Gastrocnemius medialis (tissue), 4 donors: ENCODE measurements around the gene RPS6KB1.

ENCODE experiments used
- POLR2A ChIP-seq, 2 donors: fragments of 450-650 bp; IDR thresholded peaks; one replicate each; pipeline ENCODE4 v1.6.1; 2017; ENCODE audit warnings: antibody characterized with exemption in 2 of 2, mild to moderate bottlenecking in 2 of 2, moderate library complexity in 2 of 2
- TF ChIP-seq, protein P1 (sequence below), 5 experiments: fragments of 450-650 bp in 3 of 5; fragments of 200-600 bp in 2 of 5; sonication (generic) in 2 of 5; IDR thresholded peaks in 4 of 5; conservative IDR thresholded peaks in 1 of 5; 1 replicate in 4 of 5; 2 replicates in 1 of 5; pipeline ENCODE4 v1.5.1; 2016 to 2019; ENCODE audit warnings: antibody characterized with exemption in 5 of 5, mild to moderate bottlenecking in 3 of 5, moderate library complexity in 3 of 5

DNA sequence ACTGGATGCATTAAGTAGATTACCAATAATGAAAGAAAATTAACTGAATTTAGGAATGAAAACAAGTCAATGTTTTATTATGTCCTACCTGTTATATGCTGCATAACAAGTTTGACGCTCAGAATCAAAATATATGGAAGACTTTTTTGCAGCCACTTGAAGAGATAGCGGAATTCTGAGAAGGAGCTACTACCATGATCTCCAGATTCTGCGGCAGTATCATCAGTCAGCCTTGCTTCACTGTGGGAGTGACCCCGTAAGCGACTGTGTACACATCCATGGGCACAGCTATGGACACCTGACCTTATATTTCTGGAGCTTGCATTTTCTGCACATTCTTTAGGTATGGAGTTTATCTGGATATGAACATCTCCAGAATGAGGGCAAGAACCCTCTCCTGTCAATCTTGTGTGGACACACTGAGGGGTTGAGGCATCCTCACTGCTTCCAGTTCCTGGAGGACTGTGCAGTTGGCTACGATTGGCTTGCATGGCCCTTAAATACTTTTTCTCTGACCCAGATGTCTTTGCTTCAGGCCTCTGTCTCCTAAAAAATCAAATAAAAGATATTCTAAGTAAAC, 69.9 kb downstream of the RPS6KB1 start:
- no peak for TF ChIP-seq POLR2A (IDR thresholded peaks at IDR 0.05)
- TF ChIP-seq, protein P1, sequence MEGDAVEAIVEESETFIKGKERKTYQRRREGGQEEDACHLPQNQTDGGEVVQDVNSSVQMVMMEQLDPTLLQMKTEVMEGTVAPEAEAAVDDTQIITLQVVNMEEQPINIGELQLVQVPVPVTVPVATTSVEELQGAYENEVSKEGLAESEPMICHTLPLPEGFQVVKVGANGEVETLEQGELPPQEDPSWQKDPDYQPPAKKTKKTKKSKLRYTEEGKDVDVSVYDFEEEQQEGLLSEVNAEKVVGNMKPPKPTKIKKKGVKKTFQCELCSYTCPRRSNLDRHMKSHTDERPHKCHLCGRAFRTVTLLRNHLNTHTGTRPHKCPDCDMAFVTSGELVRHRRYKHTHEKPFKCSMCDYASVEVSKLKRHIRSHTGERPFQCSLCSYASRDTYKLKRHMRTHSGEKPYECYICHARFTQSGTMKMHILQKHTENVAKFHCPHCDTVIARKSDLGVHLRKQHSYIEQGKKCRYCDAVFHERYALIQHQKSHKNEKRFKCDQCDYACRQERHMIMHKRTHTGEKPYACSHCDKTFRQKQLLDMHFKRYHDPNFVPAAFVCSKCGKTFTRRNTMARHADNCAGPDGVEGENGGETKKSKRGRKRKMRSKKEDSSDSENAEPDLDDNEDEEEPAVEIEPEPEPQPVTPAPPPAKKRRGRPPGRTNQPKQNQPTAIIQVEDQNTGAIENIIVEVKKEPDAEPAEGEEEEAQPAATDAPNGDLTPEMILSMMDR (IDR thresholded peaks at IDR 0.05 in 4 of 5, conservative IDR thresholded peaks at IDR 0.05 in 1 of 5) = no peak
